ENCODE measurements around the gene RDH5.
"Not testable (repeated sequence)": the region's sequence is repeated elsewhere in the genome, so short reads cannot be mapped to it uniquely, and the experiment has no call there.

The RDH5 gene

DNA sequence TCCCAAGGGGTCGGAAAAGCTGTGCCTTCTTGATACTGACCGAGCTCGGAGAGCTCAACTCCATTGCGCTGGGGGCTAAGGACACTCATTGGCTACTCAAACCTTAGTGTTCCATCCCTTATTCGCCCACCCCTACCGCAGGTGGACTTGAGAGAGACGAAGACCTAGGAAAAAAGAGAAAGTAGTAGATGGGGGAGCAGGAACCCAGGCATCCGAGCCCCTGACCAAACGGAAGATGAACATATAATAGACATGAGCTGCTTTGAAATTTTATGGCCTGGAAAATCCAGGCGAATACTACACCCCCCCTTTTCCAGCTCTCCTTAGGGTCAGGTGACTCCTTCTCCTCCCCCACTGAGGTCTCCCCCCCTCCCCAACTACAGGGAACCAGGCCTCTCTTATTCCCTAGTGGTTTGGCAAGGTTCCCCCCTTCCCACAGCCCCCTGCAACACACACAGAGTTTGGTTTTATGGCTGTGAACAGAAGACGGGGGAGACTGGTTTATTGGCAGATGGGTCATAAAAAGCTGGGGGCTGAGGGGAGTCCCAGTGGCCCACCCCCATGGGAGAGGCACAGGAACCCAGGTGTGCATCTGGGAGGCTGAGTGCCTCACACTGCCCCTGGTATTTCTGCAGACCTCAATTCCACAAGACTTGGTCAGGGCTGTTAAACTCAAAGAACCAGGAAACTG lies 24.3 kb downstream of the RDH5 start:
- FAIRE-seq = no peak
- no peak for DNase-seq (ENCODE audit: low spot score)

DNA sequence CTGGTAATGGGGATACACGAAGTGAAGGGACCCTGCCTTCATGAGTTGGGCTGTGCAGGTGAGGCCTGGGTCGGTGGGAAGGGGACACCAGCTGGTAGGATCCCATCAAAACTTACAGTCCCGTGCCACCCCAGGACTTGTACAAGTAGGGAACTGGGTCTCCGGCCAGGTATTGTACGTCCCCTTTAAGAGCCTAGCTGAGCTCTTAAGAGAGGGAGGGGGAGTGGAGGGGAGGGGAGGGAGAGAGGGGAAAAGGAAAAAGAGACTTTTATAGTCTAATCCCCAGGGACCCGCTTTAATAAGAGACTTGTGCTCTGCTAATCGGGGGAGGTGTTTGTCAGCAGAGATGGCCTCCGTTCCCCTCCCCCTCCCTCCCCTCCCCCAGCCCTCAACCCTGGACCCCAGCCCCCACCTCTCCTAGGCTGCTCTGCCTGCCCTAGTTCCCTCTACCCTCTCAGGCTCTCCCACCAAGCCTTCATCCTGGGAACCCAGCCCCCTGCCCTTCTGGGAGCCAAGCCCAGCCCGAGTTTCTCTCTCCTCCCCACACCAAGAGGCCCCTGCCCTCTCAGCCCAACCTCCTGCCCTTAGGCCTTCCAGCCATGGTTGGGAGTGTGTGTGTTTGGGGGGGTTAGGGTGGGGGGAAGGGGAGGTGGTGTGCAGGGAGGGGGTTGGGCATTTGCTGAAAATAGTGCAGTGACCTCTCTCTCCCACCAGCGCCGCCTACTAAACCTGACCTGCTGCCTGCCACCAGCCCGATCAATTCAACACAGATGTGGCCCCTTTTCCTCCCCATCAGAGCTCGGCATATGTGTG lies 25.4 kb downstream of the RDH5 start:
- FAIRE-seq = no peak

DNA sequence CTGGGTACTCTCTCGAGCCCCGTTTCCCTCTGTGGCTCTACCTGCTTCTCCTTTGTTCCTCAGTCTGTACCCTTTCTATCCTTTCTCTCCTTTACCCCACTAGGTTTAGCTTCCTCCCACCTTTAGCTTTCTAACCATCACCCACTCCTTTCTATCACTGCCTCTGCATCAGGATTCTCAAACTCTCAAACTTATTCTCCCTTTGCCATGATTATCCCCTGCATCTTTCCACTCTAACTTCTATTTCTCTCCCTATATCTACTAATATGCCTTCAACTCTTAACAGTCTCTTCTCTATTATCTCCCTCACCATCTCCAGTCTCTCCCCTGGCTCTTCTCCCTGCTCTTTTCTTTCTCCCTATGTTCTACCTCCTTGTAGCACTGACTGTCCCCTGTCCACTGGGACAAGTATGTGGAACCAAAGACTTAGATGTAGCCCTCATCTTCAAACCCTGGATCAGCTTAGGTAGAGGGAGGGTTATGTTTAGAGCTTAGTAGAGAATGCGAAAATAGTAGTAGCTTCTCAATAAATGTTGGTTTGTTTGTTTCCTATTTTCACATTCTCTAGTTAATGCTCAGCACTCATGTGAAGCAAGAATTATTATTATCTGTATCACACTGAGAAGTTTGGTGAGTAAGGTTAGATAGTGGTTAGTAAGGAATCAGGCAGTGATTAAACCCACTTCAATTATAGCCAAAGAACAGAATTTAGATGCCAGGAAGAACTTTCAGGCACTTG lies 26.1 kb downstream of the RDH5 start:
- no peak for FAIRE-seq

More for the DNA sequence above, 25.4 kb downstream of the RDH5 start:
- peak; percentile 20 for DNase-seq (ENCODE audit: low spot score)

DNA sequence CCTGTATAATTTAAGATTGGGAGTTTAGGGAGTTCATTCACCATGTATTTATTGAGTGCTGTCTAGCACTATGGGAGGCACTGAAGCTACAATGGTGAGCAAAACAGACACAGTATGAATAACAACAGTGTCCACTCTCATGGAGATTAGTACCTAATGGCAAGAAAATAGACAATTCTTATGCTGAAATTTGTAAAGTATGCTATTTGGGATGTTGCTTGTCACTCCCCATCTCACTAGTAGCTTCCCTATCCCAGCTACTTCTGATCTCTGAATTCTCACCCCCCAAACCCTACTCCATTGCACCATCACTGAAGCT lies 26.7 kb downstream of the RDH5 start:
- no peak for DNase-seq (ENCODE audit: low spot score)
- FAIRE-seq = no peak

More for the DNA sequence above, 26.1 kb downstream of the RDH5 start:
- no peak for DNase-seq (ENCODE audit: low spot score)

GRCh38 chr12:55748230-55748993 lies 28.2 kb downstream of the RDH5 start:
- DNase-seq (ENCODE audit: low spot score) (no peak), FAIRE-seq (no peak)

- FAIRE-seq = no peak
- DNase-seq (ENCODE audit: low spot score) = no peak
Measured at GRCh38 chr12:55755246-55755645, 35.1 kb downstream of the RDH5 start.

GRCh38 chr12:55757701-55758100 lies 37.5 kb downstream of the RDH5 start:
- FAIRE-seq (no peak), DNase-seq (ENCODE audit: low spot score) (no peak)

- DNase-seq (ENCODE audit: low spot score); FAIRE-seq: not testable (repeated sequence)
Measured at GRCh38 chr12:55758575-55758974, 38.4 kb downstream of the RDH5 start.

DNA sequence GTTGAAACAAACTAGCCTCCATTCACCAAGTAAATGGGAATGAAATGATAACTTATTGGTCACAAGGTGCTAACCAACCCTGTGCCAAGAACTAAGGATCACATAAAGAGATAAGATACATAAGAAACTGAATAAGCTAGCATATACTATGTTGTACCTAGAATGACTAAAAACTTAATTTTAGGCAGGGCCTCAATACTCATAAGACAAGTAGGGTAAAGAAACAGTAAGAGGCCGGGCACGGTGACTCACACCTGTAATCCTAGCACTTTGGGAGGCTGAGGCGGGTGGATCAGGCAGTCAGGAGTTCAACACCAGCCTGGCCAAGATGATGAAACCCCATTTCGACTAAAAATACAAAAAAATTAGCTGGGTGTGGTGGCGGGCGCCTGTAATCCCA lies 40.5 kb downstream of the RDH5 start:
- DNase-seq (ENCODE audit: low spot score) = no peak
- FAIRE-seq = no peak

DNA sequence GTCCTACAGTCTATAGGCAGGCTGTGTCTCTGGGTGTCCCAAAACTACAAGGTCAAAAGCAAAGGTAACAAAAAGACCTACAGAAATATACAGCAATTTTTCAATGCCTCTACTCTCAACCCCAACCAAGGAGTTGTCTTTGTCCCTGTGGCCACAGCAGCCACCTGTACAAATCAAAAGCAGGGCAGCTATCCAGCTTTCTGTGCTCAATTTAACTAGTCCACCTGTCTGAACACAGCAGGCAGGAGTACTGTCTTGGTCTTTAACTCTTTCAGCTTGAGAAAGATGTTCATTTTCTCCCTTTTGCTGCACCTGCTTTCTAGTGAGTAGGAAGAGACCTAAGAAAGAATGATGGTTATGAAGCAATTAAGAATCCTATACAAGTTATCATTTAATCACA lies 42.5 kb downstream of the RDH5 start:
- DNase-seq (ENCODE audit: low spot score) (no peak), FAIRE-seq (no peak)

DNA sequence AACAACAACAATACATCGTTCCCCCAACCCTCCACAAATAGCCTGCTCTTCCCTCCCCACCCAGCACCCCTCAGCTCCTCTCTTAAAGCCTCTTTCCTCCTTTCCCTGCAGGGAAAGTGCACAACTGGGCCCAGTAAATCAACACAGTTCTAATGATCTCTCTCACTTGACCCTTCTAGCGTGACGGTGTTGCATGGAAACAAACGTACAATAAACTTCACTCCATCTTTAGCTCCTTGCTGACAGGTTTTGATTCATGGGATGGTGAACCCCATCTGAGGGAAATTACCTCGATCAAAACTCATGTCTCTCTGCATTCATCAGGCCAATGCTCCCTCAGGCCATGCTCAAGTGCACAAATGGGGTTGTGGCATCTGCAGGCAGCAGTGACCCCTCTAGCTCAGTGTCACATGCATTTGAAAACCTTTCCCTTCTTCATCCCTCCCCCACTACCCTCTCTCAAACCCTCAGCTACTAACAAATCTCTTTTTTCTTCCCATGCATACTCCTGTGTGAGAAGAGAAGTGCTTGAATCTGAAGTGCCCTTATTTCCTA lies 45.6 kb downstream of the RDH5 start:
- FAIRE-seq (no peak), DNase-seq (ENCODE audit: low spot score) (no peak)

DNA sequence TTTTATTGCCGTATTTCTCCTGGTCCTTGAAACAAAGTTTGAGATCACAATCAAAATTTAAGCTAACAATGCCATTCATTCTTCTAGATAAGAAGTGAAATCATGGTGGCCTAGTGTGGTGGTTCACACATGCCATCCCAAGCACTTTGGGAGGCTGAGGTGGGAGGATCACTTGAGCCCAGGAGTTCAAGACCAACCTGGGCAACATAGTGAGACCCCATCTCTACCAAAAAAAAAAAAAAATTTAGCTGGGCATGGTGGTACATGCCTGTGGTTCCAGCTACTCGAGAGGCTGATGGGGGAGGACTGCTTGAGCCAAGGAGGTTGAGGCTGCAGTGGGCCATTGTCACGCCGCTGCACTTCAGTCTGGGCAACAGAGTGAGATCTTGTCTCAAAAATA lies 47.0 kb downstream of the RDH5 start:
- no peak for FAIRE-seq
- no peak for DNase-seq (ENCODE audit: low spot score)

GRCh38 chr12:55771736-55772135 lies 51.5 kb downstream of the RDH5 start:
- FAIRE-seq (no peak), DNase-seq (ENCODE audit: low spot score) (no peak)
